Karpas-422 (cell line): ENCODE measurements around the gene SLC30A2. TPM values are rescaled to one million over a fixed set of nuclear protein-coding genes. Genes with fewer than 3 reads are reported as not detected.

Experiments used
- DNase-seq: peaks from one replicate; pipeline ENCODE4 v3.0.0-alpha.2; 2015
- H2AFZ ChIP-seq: fragments of 200-600 bp; sonication (generic); 2 replicates; pipeline ENCODE4 v1.6.1; 2014; ENCODE audit warnings: antibody characterized with exemption, low read length, mixed read lengths
- H3K27ac ChIP-seq: fragments of 200-600 bp; sonication (generic); 2 replicates; pipeline ENCODE4 v1.5.1; 2014; ENCODE audit warnings: mild to moderate bottlenecking, low read length, moderate library complexity
- H3K27me3 ChIP-seq: fragments of 200-600 bp; sonication (generic); 2 replicates; pipeline ENCODE4 v1.6.1; 2014; ENCODE audit warnings: low read length, mixed read lengths
- H3K36me3 ChIP-seq: fragments of 200-600 bp; sonication (generic); 2 replicates; pipeline ENCODE4 v1.6.1; 2014; ENCODE audit warnings: low read length, mixed read lengths; ENCODE audit not compliant: insufficient read depth
- H3K4me1 ChIP-seq: fragments of 200-600 bp; sonication (generic); 2 replicates; pipeline ENCODE4 v1.6.1; 2014; ENCODE audit warnings: mild to moderate bottlenecking, low read length, mixed read lengths
- H3K4me2 ChIP-seq: fragments of 200-600 bp; sonication (generic); 2 replicates; pipeline ENCODE4 v1.6.1; 2014; ENCODE audit warnings: low read length, low read depth, mild to moderate bottlenecking; ENCODE audit not compliant: poor library complexity, severe bottlenecking
- H3K4me3 ChIP-seq: fragments of 200-600 bp; sonication (generic); 2 replicates; pipeline ENCODE4 v1.5.1; 2014; ENCODE audit warnings: mild to moderate bottlenecking, antibody characterized with exemption, low read length, mixed read lengths
- H3K79me2 ChIP-seq: fragments of 200-600 bp; sonication (generic); 2 replicates; pipeline ENCODE4 v1.6.1; 2014; ENCODE audit warnings: mild to moderate bottlenecking, low read length, mixed read lengths
- H3K9ac ChIP-seq: fragments of 200-600 bp; sonication (generic); 2 replicates; pipeline ENCODE4 v1.6.0; 2014; ENCODE audit warnings: low read length
- H3K9me2 ChIP-seq: fragments of 200-600 bp; sonication (generic), shearing (Covaris generic); replicated peaks from 2 replicates; pipeline ENCODE4 v1.6.0; 2014; ENCODE audit warnings: mild to moderate bottlenecking, low read length, moderate library complexity; ENCODE audit not compliant: insufficient read depth
- H3K9me3 ChIP-seq: fragments of 300-700, 200-600 bp; sonication (generic); 2 replicates; pipeline ENCODE4 v1.6.1; 2014; ENCODE audit warnings: low read length, mixed read lengths
- H4K20me1 ChIP-seq: fragments of 200-600 bp; sonication (generic); 2 replicates; pipeline ENCODE4 v1.6.1; 2014; ENCODE audit warnings: mild to moderate bottlenecking, antibody characterized with exemption, low read length, low read depth; ENCODE audit not compliant: insufficient read depth
- total RNA-seq: library from RNA; depleted of rRNA; stranded (reverse); fragments of >200 nt; shearing (Covaris generic); gene quantifications from 2 replicates; pipeline ENCODE4 v1.2.3, GENCODE V29; 2014; ENCODE audit warnings: low replicate concordance

The SLC30A2 gene
- total RNA-seq, 1 experiment from 2014 or later: not detected

GRCh38 chr1:26084091-26084561, 38.2 kb upstream of the SLC30A2 start:
- no peaks in the 10 kb centered on the region for H3K27me3 ChIP-seq
- H4K20me1 ChIP-seq: no peaks in the 10 kb centered on the region; the same call in 1 of the 2 replicates
- H3K4me1 ChIP-seq: no peaks in the 10 kb centered on the region
- H3K9me3 ChIP-seq: no peaks in the 10 kb centered on the region
- no peak overlapping the region for H3K9ac ChIP-seq
- no peak overlapping the region for H3K4me2 ChIP-seq
- no peak for DNase-seq
- H3K79me2 ChIP-seq: no peaks in the 10 kb centered on the region
- no peaks in the 10 kb centered on the region for H3K9me2 ChIP-seq
- no peak overlapping the region for H3K4me3 ChIP-seq
- no peaks in the 10 kb centered on the region for H3K36me3 ChIP-seq
- H3K27ac ChIP-seq: no peak overlapping the region
- H2AFZ ChIP-seq: no peak overlapping the region

DNA sequence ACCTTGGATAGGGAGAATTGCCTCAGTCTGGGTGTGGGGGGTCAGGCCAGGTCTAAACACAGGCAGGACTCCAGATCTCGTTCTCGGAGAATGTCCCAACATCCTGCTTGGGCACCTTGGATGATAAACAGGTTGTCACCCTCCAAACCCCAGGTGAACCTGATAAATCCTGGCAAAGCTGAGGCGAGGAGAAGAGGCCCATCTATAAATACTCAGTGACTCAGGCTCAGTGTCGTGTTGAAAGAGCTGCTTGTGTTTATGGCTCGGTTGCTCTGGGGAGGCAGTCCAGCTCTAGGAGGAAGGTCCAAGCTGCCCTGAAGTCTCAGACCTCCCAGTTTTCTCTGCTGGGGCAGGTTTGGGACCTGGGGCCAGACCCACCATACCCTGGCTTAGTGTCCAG, 37.3 kb upstream of the SLC30A2 start:
- Histone ChIP-seq H3K4me2 (no peak overlapping the region), H2AFZ (no peak overlapping the region), H3K9ac (no peak overlapping the region), H3K9me2 (no peaks in the 10 kb centered on the region), H3K4me1 (no peaks in the 10 kb centered on the region), H3K9me3 (no peaks in the 10 kb centered on the region), H3K27ac (no peak overlapping the region), H3K79me2 (no peaks in the 10 kb centered on the region), H4K20me1 (no peaks in the 10 kb centered on the region; the same call in 1 of the 2 replicates), H3K27me3 (no peaks in the 10 kb centered on the region), H3K4me3 (no peak overlapping the region), H3K36me3 (no peaks in the 10 kb centered on the region)
- no peak for DNase-seq

- no peaks in the 10 kb centered on the region; the same call in 1 of the 2 replicates for H4K20me1 ChIP-seq
- H3K9ac ChIP-seq: no peak overlapping the region
- no peak overlapping the region for H3K4me3 ChIP-seq
- no peak overlapping the region for H2AFZ ChIP-seq
- no peaks in the 10 kb centered on the region for H3K9me3 ChIP-seq
- H3K9me2 ChIP-seq: no peaks in the 10 kb centered on the region
- H3K4me1 ChIP-seq: no peaks in the 10 kb centered on the region
- no peak for DNase-seq
- no peaks in the 10 kb centered on the region for H3K27me3 ChIP-seq
- no peaks in the 10 kb centered on the region for H3K79me2 ChIP-seq
- no peaks in the 10 kb centered on the region for H3K36me3 ChIP-seq
- no peak overlapping the region for H3K27ac ChIP-seq
- no peak overlapping the region for H3K4me2 ChIP-seq
Measured at GRCh38 chr1:26082020-26082350, 36.1 kb upstream of the SLC30A2 start.

- no peaks in the 10 kb centered on the region for H3K36me3 ChIP-seq
- no peaks in the 10 kb centered on the region for H3K9me3 ChIP-seq
- no peaks in the 10 kb centered on the region; the same call in 1 of the 2 replicates for H4K20me1 ChIP-seq
- no peak overlapping the region for H3K27ac ChIP-seq
- no peak overlapping the region for H2AFZ ChIP-seq
- H3K4me3 ChIP-seq: no peak overlapping the region
- no peaks in the 10 kb centered on the region for H3K27me3 ChIP-seq
- H3K4me2 ChIP-seq: no peak overlapping the region
- no peaks in the 10 kb centered on the region for H3K79me2 ChIP-seq
- H3K9me2 ChIP-seq: no peaks in the 10 kb centered on the region
- H3K4me1 ChIP-seq: no peaks in the 10 kb centered on the region
- DNase-seq: no peak
- no peak overlapping the region for H3K9ac ChIP-seq
Measured at GRCh38 chr1:26081267-26082019, 35.5 kb upstream of the SLC30A2 start.

DNA sequence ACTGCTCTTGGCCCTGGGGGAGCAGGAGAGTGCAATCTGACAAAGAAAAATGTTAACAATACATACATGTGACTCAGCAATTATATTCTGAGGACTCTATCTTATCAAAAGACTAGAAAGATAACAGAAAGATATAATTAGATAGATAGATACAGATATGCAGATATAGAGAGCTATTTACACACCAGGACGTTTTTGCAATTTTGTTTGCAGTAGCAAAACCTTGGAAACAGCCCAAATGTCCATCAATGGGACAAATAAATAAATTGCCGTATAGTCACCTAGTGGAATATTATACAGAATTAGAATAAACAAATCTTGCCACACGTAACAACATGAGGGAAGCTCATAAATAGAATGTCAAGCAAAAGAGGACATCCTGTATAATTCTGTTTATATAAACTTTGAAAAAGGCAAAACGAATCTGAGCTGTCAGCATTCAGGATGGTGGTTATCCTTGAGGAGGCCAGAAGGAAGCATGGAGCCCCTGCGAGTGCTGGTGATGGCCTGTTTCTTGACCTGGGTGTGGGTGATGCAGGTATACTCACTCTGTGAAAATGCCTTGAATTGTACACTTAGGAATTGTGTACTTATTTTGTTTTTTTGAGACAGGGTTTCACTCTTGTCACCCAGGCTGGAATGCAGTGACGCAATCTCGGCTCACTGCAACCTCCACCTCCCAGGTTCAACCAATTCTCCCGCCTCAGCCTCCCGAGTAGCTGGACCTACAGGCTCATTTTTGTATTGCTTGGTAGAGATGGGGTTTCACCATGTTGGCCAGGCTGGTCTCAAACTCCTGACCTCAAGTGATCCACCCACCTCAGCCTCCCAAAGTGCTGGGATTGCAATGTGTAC, 34.3 kb upstream of the SLC30A2 start:
- H3K9ac ChIP-seq: no peak overlapping the region
- no peaks in the 10 kb centered on the region; the same call in 1 of the 2 replicates for H4K20me1 ChIP-seq
- H3K4me2 ChIP-seq: no peak overlapping the region
- no peaks in the 10 kb centered on the region for H3K9me2 ChIP-seq
- no peaks in the 10 kb centered on the region for H3K36me3 ChIP-seq
- no peak overlapping the region for H2AFZ ChIP-seq
- DNase-seq: no peak
- no peak overlapping the region for H3K4me3 ChIP-seq
- no peaks in the 10 kb centered on the region for H3K4me1 ChIP-seq
- H3K27ac ChIP-seq: no peak overlapping the region
- no peaks in the 10 kb centered on the region for H3K79me2 ChIP-seq
- H3K9me3 ChIP-seq: no peaks in the 10 kb centered on the region
- no peaks in the 10 kb centered on the region for H3K27me3 ChIP-seq

- H3K9me3 ChIP-seq: no peaks in the 10 kb centered on the region
- H3K79me2 ChIP-seq: no peaks in the 10 kb centered on the region
- H3K36me3 ChIP-seq: no peaks in the 10 kb centered on the region
- no peak overlapping the region for H3K4me2 ChIP-seq
- H2AFZ ChIP-seq: no peak overlapping the region
- H4K20me1 ChIP-seq: no peaks in the 10 kb centered on the region; the same call in 1 of the 2 replicates
- no peaks in the 10 kb centered on the region for H3K9me2 ChIP-seq
- no peak overlapping the region for H3K4me3 ChIP-seq
- H3K9ac ChIP-seq: no peak overlapping the region
- DNase-seq: no peak
- H3K4me1 ChIP-seq: no peaks in the 10 kb centered on the region
- no peaks in the 10 kb centered on the region for H3K27me3 ChIP-seq
- no peak overlapping the region for H3K27ac ChIP-seq
Measured at GRCh38 chr1:26079178-26079563, 33.3 kb upstream of the SLC30A2 start.

GRCh38 chr1:26078286-26079177, 32.6 kb upstream of the SLC30A2 start:
- H3K4me2 ChIP-seq: no peak overlapping the region

More at GRCh38 chr1:26078286-26079177, 32.6 kb upstream of the SLC30A2 start:
- Histone ChIP-seq H3K36me3 (no peaks in the 10 kb centered on the region), H3K4me1 (no peaks in the 10 kb centered on the region), H3K4me3 (no peak overlapping the region), H2AFZ (no peak overlapping the region), H4K20me1 (no peaks in the 10 kb centered on the region; the same call in 1 of the 2 replicates), H3K9ac (no peak overlapping the region), H3K9me2 (no peaks in the 10 kb centered on the region), H3K79me2 (no peaks in the 10 kb centered on the region), H3K9me3 (no peaks in the 10 kb centered on the region), H3K27ac (no peak overlapping the region), H3K27me3 (no peaks in the 10 kb centered on the region)
- no peak for DNase-seq
